ENCODE measurements around the gene EPHB1.

Gene EPHB1

DNA sequence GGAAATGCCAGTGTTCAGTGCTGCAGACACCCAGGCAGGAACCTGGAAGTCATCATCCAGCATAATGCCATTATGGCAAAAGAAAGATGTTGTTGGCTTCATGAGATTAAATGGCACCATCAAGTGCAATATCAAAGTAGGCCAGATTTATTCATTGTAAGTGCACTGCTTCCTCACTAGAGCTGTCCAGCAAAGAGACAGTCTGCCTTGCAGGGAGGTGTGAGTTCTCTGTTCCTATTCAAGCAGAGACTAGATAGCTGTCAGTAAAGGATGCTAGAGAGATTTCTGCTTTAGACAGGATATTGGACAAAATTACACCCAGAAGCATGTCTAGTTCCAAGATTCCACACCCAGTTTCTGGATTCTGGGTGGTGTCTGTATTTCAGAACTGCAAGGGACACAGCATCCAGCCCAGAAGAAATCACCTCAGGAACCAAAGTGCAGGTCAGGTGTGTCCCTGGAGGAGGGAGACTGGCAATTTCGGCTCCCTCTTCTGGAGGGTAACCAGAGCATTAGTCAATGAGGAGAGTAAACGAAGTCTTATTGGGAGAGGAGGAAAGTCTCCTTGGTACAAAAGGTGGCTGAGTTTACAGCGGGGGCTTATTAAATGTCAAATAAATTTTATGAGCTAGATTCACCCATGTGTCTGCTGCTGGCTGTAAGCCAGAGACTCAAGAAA lies 377.3 kb downstream of the EPHB1 start:
- no peak for DNase-seq

DNA sequence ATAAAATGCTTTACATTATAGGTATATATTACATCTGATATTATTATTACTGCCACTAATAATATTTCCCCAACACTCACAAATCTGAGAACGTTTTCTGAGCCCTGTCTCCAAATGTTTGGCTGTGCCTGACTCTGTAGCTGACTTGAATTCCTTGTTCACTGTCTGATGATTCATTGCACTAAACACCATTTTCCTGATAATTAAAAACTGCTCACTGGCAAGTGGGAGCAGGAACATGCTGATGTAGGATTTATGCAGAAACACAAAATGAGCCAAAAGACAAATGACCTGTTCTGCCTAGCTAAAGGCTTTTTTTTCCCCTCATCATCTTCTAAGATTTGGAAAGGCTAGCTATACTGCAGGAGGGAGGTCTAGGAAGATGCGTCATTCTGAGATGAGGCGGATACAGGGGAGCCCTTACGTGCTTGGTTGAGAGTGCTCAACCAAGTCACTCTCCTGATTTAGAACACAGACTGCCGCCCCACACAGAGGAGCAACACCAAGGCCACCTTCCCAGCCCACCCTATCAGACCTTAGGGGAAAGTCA lies 380.7 kb downstream of the EPHB1 start:
- DNase-seq = no peak

DNA sequence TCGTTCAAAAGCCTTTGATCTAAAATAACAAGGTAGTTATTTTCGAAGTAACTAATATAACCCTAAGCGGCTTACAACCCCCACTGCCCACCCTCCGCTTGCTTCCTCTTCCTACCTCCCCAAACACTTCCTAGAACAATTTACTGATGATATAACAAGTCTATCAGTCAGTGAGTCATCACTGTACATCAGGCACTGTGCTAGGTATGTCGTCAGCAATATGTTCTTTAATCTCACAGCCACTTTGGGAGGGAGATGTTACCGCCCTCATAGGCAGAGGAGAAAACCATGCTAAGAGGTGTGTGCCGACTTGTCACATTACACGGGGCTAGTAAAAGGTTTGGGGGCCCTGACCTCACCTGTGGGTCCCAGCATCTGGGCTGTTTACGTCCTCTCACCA lies 381.8 kb downstream of the EPHB1 start:
- no peak for DNase-seq

DNA sequence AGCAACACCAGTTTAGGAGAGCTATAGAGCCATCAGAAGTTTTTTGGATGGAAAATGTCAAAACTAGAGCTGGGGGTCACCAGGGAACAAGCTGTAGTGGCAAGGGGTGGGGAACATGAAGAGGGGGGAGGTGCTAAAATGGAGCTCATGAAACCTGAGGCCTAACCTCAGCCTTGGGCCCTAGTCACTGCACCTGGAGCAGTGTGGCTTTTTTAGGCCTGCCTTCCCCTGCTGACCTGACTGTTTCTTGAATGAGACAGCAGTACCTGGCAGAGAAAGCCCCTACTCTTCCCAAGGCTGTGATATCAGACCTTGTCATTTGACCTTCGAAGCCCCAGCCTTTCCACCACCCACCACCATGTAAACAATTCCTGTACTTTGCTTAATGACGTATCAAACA lies 383.5 kb downstream of the EPHB1 start:
- no peak for DNase-seq

DNA sequence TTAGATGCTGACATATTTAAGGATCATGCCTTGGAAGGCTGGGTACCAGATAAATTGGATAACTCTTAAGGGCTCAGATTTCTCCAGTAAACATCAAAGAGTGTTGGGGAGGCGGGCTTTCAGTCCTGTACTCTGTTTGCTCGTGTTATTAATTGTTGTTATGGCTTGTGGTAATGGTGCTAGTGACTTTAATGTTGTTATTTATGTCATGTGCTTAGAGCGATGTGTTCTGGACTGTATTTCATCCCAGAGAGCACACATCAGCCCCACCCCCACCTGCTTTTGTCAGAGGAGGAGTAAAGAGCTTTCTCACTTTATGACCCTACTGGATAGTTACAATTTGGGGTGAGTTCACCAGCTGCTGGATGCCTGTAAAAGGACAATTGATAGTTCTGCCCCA lies 386.3 kb downstream of the EPHB1 start:
- no peak for DNase-seq

DNA sequence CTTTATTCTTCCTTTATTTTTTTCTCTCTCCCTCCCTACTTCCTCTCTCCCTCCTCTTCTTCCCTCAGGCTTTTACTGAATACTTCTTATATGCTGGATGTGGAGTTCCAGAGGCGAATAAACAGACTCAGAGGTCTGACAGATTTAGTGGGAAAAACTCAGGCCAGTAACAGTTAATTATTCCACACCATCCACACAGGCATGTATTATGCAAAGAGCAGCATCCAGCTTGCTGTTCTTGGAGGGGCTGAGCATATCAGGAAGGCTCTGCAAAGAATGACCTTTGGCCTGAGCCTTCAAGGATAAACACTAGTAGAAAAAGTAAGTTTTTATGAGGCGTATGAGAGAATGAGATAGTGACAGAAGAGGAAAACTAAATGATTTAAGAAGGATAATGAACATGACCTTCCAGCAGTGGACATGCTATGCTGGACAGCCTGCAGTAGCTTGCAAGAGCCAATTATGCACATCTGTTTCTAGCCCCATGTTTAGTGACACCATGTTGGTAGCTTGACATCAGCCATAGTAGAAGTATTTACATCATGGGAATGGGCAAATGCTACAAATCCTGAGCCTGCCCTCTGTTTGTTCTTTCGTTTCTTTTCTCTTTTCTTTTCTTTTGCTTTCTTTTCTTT lies 387.4 kb downstream of the EPHB1 start:
- no peak for DNase-seq

DNA sequence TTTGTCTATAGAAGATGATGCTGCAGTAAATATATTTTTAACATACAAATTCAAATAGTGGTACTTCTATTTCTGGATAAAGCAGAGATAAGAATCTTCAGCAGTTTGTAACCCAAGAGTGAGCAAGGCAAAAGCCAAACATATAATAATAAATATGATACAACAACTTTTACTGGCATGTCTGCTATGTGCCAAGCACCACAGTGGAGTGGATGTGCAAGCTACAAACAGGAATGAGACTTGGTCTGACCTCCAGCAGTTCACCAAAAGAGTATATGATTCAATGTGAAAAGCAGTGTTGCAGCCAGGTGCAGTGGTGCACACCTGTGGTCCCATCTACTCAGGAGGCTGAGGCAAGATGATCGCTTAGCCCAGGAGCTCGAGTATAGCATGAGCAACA lies 395.6 kb downstream of the EPHB1 start:
- no peak for DNase-seq

DNA sequence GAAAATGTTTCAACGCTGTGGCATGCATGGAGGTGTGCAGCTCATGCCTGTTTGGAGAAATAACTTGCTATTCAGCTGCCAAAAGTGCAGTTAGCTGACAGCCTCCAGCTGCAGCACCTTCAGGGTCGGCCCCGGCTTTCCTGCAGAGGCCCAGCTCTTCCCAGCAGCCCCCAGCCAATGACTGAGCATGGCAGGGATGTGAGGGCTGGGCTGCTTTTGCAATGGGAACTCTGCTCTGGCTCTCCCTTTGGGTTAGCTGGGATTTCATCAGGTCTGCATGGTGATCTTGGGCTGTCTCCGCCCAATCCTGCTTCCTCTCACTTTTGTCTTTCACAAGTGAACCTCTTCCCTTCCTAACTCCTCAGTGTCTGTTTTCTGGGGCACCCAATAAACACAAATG lies 396.6 kb downstream of the EPHB1 start:
- no peak for DNase-seq

DNA sequence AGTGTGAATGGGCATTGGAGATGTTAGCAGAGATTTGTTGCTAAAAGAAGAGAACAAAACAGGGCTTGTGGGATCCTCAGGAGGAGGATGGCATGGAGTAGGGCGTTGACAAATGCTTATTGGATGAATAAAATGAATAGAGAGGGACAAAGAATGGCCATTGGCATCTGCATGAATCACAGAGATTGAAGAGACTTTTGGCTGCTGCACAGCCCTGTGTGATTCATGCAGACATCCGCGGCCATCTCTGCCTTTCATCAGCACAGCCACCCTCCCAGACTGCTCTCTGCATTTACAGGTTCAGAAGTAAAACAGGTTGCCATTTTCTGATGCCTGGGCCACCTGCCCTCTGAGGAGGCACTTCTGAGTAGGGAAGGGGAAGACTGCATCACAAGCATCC lies 397.9 kb downstream of the EPHB1 start:
- DNase-seq = no peak

DNA sequence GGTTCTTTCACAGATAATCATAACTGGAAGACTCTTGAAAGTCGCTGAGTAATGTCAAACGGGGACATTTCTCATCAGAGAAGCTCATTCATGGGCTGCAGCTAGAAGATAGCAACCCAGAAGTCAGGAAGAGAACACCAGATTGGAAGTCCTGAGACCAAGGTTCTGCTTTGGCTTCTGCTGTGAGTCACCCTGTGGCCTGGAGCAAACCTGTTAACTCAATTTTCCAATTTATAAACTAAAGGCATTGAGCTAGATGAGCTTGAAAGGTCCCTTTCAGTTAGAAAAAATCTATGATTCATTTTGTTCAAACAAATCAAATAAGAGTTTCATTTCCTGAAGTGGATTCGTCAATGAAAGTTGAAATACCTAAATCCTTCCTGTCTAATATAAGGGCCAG lies 402.2 kb downstream of the EPHB1 start:
- DNase-seq = no peak

DNA sequence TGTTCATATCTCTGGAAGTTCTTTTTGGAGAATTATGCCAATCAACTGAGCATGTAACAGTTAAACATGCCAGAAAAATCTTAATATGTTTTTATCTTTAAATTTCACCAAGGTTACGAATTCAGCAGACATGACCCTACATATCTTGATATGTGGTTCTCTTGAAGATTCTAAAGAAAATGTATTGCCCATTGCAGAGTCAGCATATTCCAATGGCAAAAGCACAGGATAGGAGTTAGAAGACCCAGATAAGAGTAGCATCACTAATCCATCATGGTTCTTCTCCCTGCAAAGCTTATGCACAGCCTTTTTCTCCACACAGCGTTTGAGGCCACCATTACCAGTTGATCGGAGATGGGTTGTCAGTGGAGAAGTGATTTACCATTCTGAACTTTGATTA lies 402.8 kb downstream of the EPHB1 start:
- DNase-seq = no peak

DNA sequence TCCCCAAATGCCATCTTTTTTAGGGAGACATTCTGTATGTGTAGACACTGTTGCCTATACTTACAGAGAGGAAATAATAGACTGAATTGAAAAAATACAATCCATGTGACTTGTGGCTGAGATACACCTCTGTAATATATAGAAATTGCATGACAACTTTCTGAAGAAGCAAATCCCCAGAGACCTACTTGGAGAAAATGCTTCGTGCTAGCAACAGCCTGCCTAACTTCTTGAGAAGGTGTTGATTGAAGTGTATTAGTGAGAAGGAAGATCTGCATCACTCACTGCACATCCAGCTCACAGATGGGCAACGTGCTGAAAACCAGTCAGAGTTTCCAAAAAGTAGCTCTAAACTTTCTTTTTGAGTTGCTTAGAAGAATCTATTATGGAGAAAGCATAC lies 404.1 kb downstream of the EPHB1 start:
- no peak for DNase-seq

DNA sequence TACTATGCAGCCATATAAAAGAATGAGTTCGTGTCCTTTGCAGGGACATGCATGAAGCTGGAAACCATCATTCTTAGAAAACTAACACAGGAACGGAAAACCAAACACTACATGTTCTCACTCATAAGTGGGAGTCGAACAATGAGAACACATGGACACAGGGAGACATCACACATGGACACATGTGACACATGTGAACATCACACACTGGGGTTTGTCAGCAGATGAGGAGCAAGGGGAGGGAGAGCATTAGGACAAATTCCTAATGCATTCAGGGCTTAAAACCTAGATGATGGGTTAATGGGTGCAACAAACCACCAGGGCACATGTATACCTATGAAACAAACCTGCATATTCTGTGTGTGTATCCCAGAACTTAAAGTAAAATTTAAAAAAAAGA lies 408.0 kb downstream of the EPHB1 start:
- DNase-seq = no peak

DNA sequence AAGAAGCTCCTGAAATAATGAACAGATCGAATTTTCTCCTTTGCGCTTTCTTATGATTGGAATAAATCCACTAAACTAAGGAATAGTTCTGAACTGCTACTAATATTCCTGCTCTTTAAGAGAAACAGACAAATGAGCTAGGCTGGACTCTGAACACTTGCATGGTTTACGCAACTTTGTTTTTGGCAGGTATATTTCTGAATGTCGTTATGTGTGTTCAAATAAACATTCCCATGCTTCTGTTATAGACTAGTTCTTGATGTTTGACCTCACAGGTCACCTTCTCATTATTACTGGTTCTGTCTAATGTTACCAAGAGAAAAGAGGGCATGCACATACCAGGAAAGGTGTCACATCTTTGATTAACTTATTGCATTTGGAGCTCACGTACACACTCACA lies 418.2 kb downstream of the EPHB1 start:
- no peak for DNase-seq

DNA sequence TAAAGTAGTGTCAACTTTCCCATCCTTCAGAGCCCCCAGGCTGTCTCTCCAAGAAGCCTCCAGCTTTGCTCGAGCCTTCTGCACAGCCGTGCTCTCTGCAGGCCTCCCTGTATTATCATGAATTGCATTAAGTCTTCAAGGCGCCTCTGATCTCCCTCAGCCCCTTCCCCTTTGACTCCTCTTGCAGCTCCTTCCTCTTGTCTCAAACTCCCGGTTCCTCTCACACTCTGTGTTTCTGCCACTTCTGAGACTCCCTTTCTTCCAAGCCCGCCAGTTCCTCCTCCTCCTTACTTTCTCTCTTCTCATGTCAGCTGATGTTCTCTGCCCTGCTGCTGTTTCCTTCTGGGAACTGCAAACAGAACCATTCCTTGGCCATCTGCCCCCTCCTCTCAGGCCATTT lies 418.8 kb downstream of the EPHB1 start:
- no peak for DNase-seq

DNA sequence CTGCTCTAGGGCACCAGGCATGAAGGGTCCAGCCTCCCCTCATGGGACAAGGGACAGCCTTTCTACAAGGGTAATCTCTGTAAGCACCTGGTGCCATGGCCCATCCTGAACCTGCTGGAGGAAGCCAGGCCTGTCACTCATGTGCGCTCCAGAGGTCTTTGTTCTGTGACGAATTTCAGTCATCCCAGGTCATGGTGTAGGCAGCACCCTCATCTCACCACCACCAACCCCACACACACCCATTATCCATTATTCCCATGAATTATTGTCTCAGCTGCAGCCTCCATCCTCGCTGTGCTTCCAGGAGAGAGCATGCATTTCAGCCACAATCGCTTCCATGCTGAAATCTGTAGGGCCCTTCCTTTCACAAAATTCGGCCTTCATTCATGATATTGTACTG lies 419.3 kb downstream of the EPHB1 start:
- no peak for DNase-seq

DNA sequence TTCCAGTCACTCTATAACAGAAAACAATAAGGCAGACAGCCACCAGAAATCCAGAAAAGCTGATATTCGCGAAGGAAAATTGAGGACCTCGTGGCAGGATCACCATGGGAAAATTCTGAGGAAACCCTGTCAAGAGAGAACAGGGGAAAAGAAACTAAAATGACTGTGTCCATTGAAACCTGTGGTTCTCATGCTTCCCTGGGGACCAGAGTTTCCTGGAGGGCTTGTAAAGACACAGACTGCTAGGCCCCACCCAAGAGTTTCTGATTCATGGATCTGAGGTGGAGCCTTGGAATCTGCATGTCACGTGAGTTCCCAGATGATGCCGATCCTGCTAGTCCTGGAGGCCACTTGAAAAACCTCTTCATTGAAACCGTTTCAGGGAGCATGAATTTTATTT lies 420.5 kb downstream of the EPHB1 start:
- DNase-seq = no peak

DNA sequence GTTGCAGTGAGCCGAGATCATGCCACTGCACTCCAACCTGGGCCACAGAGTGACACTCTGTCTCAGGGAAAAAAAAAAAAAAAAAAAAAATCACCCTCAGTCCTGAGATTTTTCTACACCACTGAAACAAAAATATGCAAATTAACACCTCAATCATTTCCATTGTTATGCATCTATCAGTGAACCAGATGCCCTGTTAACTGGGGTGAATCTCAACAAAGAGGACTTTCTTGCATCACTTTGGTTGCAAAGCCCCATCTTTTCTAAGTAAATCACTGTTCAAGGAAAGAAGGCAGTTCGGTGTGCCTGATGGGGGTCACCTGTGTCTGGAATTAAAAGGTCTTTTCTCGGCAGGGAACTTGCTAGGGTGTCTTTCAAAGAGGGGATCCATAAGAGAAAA lies 421.6 kb downstream of the EPHB1 start:
- DNase-seq = no peak

DNA sequence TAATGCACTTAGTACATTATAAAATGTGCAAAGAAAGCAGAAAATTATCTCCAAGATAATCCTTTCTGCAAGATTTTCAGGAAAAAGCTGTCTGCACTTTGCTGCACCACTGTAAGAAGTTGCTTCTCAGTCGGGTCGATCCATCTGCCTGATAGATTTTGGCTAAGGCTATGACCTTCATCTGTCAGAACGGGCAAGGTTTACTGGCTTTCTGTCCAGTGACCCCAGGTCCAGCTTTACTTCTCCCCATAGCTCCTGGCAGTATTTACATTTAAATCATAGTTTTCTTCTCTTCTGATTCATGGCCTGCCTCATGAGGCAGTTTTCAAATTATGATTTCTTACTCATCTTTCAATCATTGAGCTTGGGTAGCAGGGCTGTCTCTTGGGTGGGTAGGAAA lies 422.7 kb downstream of the EPHB1 start:
- no peak for DNase-seq

DNA sequence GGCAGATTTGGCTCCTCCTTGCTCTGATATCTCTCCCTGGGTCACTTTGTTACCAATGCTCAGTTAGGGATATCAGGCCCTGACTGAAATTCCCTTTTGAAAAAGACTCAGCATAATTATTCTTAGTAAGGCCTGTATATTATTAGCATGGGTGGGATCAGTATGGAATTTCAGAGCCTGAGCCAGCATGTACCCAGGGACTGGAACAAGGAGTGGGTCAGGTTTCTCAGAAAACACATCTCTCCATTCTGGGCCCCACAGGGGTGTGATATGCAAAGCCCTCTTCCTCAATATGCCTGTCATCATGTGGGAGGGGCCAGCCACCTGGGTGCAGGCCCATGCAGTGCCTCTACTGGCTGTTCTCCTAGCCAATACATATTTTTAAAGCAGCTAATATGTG lies 423.2 kb downstream of the EPHB1 start:
- DNase-seq = no peak

DNA sequence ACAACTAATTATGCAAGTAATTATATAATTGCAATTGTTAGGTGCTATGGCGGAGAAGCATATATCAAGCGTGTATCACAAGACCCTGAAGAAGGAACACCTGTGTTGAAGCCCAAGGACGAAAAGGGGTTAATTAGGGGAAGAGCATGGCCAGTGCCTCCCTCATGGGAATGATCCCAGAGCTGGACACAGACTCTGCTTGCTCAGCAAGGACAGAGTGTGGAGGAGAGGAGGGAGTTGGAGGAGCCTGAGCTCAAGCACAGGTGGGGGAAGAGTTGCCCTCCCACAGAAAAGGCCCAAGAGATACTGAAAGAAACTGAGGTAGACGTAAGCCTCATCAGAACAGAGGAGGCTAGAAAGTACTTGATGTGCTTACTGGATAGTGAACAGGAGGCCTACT lies 423.7 kb downstream of the EPHB1 start:
- DNase-seq = no peak

DNA sequence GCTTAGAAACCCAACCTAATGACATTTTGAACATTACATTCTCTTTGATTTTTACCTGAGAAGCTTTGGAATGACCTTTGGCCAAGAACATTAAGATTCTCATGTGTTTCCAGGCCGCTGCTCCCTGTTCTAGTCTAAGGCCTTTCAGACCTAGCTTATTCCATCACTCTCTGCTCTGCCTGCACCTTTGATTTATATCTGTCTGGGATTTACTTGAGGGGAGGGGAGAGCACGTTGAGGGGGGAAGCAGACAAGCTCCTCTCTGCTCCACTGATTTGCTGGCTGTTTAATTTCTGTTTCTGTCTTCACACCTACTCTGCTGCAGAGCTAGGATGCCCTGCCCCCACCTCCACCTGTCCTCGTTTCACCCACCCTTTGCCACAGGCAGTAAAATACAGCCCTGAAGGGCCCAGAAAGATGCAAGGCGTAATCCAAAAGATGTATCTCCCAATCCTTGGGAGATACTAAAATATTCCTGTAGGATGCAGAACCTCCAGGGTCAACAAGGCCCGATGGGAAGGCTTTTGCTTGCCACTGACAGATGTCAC lies 429.8 kb downstream of the EPHB1 start:
- no peak for DNase-seq

DNA sequence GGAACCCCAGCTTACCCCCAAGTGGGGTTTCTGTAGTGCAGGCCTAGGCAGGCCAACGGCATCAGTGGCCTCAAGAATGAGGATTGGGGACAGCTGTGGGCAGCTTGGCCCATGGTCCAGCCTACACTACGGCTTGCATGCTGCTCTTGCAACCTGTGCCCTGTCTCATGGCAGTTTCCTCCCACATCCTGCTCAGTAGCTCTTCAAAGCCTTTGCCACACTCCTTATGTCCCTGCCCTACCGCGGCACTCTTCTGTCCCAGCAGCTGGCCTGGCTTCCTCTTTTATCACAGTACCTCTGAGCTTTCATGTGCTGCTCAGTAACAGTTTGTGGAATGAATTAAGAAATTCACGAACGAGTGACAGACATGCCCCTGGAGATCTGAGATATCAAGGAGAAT lies 431.0 kb downstream of the EPHB1 start:
- peak; percentile 51 to 52 for DNase-seq

DNA sequence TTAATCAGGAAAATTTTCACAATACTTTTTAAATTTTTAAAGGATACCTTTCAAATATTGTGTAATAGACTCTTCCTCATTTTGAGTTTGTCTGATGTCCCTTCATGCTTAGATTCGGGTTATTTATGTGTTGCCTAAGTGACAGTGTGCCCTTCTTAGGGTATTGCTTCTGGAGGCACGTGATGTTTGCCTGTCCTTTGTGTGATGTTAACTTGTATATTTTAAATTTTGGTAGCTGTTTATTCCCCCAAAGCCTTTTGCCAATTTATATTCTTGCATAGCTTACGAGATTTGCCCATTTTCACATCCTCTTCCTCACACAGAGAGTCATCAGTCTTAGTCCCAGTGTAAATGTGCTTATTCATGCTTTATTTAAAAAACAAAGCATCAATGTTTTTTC lies 433.1 kb downstream of the EPHB1 start:
- DNase-seq = no peak

DNA sequence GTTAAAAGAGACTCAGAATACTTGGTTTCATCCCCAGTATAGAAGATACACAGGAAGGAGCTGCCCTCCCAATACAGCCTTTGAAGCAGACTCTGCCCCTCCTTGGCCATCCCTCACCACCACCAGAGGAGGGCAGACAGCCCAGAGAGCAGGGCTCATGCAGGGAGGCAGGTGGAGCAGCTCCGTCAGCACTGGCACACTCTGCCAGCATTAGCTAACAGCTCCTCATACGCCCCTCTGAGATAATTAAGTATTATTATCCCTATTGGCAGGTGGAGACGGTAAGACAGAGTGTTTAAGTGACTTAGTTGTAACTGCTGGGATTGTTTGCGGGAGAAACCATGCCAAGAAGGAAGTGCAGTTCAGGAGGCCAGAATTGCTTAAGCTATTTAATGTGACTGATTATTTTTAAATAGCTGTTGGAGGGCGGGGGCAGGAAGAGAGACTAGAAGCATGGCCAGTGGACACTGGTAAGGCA lies 434.0 kb downstream of the EPHB1 start:
- DNase-seq = no peak

All from Kasumi-1 (cell line).